Measurements from ENCODE around the gene CARD9. TPM values are rescaled to one million over a fixed set of nuclear protein-coding genes. Genes with fewer than 3 reads are reported as not detected.
"Not testable (repeated sequence)": the region's sequence is repeated elsewhere in the genome, so short reads cannot be mapped to it uniquely, and the experiment has no call there.

CARD9 gene
- total RNA-seq, 1 donor from 2014 or later = 0.89 TPM

DNA sequence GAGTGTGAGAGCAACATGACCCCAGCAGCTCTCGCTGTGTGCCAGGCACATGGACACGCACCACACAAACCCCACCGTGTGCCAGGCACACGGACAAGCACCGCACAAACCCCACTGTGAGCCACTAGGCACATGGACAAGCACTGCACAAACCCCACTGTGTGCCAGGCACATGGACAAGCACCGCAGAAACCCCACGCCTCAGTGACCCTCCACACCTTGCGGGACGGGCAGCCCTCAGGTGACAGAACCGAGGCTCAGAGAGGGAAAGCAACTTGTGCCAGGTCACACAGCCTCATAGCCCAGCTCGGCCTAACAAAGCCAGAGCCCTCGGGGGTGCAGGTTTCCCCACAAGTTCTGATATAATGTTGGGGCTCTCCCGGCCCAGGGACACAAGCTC, 48.1 kb downstream of the CARD9 start:
- Mint-ChIP-seq H3K36me3 (ENCODE audit: low read depth) (no peaks in the 10 kb centered on the region), H3K4me1 (peaks cover 11% of the 10 kb centered on the region), H3K27ac (no peak overlapping the region), H3K27me3 (peaks cover 16% of the 10 kb centered on the region), H3K4me3 (no peak overlapping the region), H3K9me3 (no peaks in the 10 kb centered on the region)
- DNase-seq (no peak), ATAC-seq (ENCODE audit: low read depth) (no peak)
- ChIA-PET POLR2A (no interaction called here), CTCF (no interaction called here)
- TF ChIP-seq, protein P1, sequence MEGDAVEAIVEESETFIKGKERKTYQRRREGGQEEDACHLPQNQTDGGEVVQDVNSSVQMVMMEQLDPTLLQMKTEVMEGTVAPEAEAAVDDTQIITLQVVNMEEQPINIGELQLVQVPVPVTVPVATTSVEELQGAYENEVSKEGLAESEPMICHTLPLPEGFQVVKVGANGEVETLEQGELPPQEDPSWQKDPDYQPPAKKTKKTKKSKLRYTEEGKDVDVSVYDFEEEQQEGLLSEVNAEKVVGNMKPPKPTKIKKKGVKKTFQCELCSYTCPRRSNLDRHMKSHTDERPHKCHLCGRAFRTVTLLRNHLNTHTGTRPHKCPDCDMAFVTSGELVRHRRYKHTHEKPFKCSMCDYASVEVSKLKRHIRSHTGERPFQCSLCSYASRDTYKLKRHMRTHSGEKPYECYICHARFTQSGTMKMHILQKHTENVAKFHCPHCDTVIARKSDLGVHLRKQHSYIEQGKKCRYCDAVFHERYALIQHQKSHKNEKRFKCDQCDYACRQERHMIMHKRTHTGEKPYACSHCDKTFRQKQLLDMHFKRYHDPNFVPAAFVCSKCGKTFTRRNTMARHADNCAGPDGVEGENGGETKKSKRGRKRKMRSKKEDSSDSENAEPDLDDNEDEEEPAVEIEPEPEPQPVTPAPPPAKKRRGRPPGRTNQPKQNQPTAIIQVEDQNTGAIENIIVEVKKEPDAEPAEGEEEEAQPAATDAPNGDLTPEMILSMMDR (IDR thresholded peaks at IDR 0.05) = no peak
- intact Hi-C loops (cut with micrococcal nuclease) = loop anchor here (5.0 kb wide), 1 partner anchor 37 kb away; the partner anchor contains the start of gene DNLZ

DNA sequence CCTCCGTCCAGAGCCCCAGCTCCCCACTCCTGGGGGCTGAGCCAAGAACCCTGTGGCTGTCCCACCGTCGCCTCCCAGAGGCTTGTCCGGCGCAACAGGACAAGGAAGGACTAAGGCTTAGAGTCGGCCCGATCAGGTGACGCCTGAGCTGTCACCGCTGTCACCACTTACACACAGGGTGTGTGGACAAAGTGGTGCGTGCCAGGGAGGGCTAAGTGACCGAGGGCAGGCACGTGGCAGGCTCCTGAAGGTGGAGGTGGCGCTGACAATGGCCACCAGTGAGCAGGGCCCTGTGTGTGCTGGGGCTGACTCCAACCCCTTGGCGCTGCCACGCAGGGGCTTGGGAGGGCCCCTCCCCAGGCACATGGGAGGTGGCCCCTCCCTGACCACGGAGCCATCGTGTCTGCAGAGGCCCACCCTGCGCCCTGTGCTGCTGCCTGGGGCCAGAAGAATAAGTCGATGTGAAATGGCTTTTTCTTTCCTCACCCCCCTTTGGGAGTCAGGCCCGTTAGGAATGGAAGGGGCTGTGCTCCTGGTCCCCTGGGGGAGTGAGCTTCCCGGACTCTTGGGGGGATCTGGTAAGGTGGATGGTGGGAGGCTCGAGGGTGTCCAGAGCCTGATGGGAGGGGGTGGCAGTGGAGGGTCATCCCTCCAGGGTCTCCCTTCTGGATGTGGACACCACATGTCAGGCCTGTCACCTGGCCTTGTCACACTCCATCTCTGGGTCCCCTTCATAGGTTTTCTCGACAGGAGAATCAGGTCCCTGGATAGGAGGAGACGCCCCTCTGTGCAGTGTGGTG, 48.8 kb downstream of the CARD9 start:
- no peak for ATAC-seq (ENCODE audit: low read depth)
- Mint-ChIP-seq H3K9me3 (no peaks in the 10 kb centered on the region), H3K27me3 (peaks cover 14% of the 10 kb centered on the region), H3K4me1 (peaks cover 11% of the 10 kb centered on the region), H3K27ac (no peak overlapping the region), H3K36me3 (ENCODE audit: low read depth) (no peaks in the 10 kb centered on the region), H3K4me3 (no peak overlapping the region)
- POLR2A ChIA-PET = no interaction called here
- intact Hi-C loops (cut with micrococcal nuclease) = loop anchor here (5.0 kb wide), 1 partner anchor 38 kb away; the partner anchor contains the start of gene DNLZ
- DNase-seq = no peak
- TF ChIP-seq, protein P1 (IDR thresholded peaks at IDR 0.05) = no peak
- CTCF ChIA-PET = no interaction called here

GRCh38 chr9:136323371-136323789, 50.1 kb downstream of the CARD9 start:
- no peaks in the 10 kb centered on the region for H3K9me3 Mint-ChIP-seq
- H3K27ac Mint-ChIP-seq = no peak overlapping the region
- no peaks in the 10 kb centered on the region for H3K36me3 Mint-ChIP-seq (ENCODE audit: low read depth)
- DNase-seq (no peak), ATAC-seq (ENCODE audit: low read depth) (no peak)
- TF ChIP-seq, protein P1 (IDR thresholded peaks at IDR 0.05) = no peak
- H3K4me1 Mint-ChIP-seq = peaks cover 7% of the 10 kb centered on the region
- no peak overlapping the region for H3K4me3 Mint-ChIP-seq
- ChIA-PET CTCF (no interaction called here), POLR2A (no interaction called here)
- peaks cover 6% of the 10 kb centered on the region for H3K27me3 Mint-ChIP-seq
- intact Hi-C loops (cut with micrococcal nuclease) = no loop called here

DNA sequence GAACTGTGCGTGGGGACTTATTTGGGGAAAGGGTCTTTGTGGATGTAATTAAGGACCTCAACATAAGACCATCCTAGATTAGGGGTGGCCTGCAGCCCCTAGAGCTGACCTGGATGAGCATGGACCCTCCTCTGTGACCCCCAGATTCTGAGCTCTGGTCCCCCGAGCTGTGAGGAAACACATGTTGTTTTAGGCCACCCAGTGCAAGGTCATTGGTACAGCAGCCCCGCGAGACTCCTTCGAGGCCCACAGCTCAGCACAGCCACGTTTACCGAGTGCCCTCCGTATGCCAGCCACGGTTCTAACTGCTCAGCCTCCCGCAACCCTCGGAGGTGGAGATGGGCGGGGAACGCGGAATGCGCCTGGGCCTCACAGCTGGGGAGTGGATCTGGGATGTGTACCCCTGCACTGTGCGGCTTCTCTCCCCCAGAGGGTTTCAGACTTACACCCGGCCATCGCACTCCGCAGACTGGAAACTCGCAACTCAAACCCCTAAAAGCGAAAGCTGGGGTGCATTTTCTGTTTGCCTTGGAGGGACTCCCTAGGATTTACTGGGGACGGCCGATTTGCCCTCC, 50.6 kb downstream of the CARD9 start:
- Mint-ChIP-seq H3K9me3 (no peaks in the 10 kb centered on the region), H3K27ac (no peak overlapping the region), H3K36me3 (ENCODE audit: low read depth) (no peaks in the 10 kb centered on the region), H3K27me3 (peaks cover 6% of the 10 kb centered on the region), H3K4me3 (no peak overlapping the region), H3K4me1 (peaks cover 11% of the 10 kb centered on the region)
- CTCF ChIA-PET = no interaction called here
- intact Hi-C loops (cut with micrococcal nuclease) = no loop called here
- DNase-seq (no peak), ATAC-seq (ENCODE audit: low read depth) (no peak)
- TF ChIP-seq, protein P1 (IDR thresholded peaks at IDR 0.05) = no peak
- POLR2A ChIA-PET = no interaction called here

DNA sequence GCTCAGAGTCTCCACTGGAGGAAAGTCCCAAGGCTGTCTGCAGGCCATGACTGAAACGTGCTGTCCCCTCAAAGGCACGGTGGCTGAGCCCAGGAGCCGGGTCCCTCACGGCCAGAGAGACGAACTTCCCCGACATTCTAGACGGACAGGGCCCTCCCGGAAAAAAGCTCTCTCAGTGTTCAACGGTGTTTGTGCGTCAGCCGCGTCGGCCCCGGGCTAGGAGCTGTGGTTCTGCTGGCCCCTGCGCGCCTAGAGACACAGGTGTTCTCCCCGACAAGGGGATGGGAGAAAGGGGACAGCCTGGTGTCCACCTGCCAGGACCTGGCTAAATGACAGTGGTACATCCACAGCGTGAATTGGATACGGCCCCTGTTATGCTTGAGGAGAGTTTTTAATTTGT, 51.9 kb downstream of the CARD9 start:
- TF ChIP-seq, protein P1 (IDR thresholded peaks at IDR 0.05) = no peak
- Mint-ChIP-seq H3K27ac (no peak overlapping the region), H3K36me3 (ENCODE audit: low read depth) (no peaks in the 10 kb centered on the region), H3K4me1 (peaks cover 14% of the 10 kb centered on the region), H3K4me3 (no peak overlapping the region), H3K9me3 (no peaks in the 10 kb centered on the region), H3K27me3 (peaks cover 10% of the 10 kb centered on the region)
- intact Hi-C loops (cut with micrococcal nuclease) = no loop called here
- ATAC-seq (ENCODE audit: low read depth) (no peak), DNase-seq (no peak)
- ChIA-PET POLR2A (no interaction called here), CTCF (no interaction called here)

DNA sequence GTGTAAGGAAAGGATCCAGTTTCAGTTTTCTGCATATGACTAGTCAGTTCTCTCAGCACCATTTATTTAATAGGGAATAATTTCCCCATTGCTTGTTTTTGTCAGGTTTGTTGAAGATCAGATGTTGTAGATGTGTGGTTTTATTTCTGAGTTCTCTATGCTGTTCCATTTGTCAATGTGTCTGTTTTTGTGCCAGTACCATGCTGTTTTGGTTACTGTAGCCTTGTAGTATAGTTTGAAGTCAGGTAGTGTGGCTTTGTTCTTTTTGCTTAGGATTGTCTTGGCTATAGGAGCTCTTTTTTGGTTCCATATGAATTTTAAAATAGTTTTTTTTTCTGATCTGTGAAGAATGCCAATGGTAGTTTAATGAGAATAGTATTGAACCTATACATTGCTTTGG, 52.5 kb downstream of the CARD9 start:
- CTCF ChIA-PET, H3K9me3 Mint-ChIP-seq: not testable (repeated sequence)

DNA sequence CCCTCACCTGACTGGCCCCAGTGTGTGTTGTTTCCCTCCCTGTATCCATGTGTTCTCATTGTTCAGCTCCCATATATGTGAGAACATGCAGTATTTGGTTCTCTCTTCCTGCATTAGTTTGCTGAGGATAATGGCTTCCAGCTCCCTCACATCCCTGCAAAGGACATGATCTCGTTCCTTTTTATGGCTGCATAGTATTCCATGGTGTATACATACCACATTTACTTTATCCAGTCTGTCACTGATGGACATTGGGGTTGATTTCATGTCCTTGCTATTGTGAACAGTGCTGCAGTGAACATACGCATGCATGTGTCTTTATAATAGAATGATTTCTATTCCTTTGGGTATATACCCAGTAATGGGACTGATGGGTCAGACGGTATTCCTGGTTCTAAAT, 53.5 kb downstream of the CARD9 start:
- CTCF ChIA-PET; ATAC-seq (ENCODE audit: low read depth); H3K4me3 Mint-ChIP-seq; POLR2A ChIA-PET; intact Hi-C loops (cut with micrococcal nuclease); H3K36me3 Mint-ChIP-seq (ENCODE audit: low read depth); DNase-seq; H3K27ac Mint-ChIP-seq; H3K9me3 Mint-ChIP-seq: not testable (repeated sequence)
- Mint-ChIP-seq H3K4me1 (peaks cover 11% of the 10 kb centered on the region), H3K27me3 (peaks cover 10% of the 10 kb centered on the region)

More for the DNA sequence above, 52.5 kb downstream of the CARD9 start:
- H3K27me3 Mint-ChIP-seq = peaks cover 10% of the 10 kb centered on the region
- POLR2A ChIA-PET; ATAC-seq (ENCODE audit: low read depth); H3K4me3 Mint-ChIP-seq; H3K36me3 Mint-ChIP-seq (ENCODE audit: low read depth); intact Hi-C loops (cut with micrococcal nuclease); DNase-seq; H3K27ac Mint-ChIP-seq: not testable (repeated sequence)
- H3K4me1 Mint-ChIP-seq = peaks cover 11% of the 10 kb centered on the region

- CTCF ChIA-PET; H3K4me3 Mint-ChIP-seq; POLR2A ChIA-PET; DNase-seq; H3K36me3 Mint-ChIP-seq (ENCODE audit: low read depth); H3K9me3 Mint-ChIP-seq; intact Hi-C loops (cut with micrococcal nuclease); ATAC-seq (ENCODE audit: low read depth); H3K27ac Mint-ChIP-seq: not testable (repeated sequence)
- Mint-ChIP-seq H3K27me3 (peaks cover 10% of the 10 kb centered on the region), H3K4me1 (peaks cover 11% of the 10 kb centered on the region)
Measured at GRCh38 chr9:136319244-136319643, 54.2 kb downstream of the CARD9 start.

Measured in activated B cell treated with CpG ODN at 0.5 μM for 24 hours (primary cell).